BLaER1 treated with 17β-estradiol and CSF1 and Interleukin-3, amounts not matched to agents 10 nM and 100 nM (cell line): Measurements from ENCODE around the gene ANGPTL7.

ENCODE experiments used
- H3K27ac ChIP-seq, 11 experiments: shearing (Covaris generic); formaldehyde crosslinking; 2 replicates each; pipeline ENCODE4 v1.8.1; 2022
- H3K27me3 ChIP-seq, 11 experiments: shearing (Covaris generic); formaldehyde crosslinking; 2 replicates each; pipeline ENCODE4 v1.8.1; 2022
- H3K36me3 ChIP-seq, 11 experiments: shearing (Covaris generic); formaldehyde crosslinking; 2 replicates each; pipeline ENCODE4 v1.8.1; 2022
- H3K4me1 ChIP-seq, 10 experiments: shearing (Covaris generic); formaldehyde crosslinking; 2 replicates each; pipeline ENCODE4 v1.8.1; 2022
- H3K4me2 ChIP-seq, 11 experiments: shearing (Covaris generic); formaldehyde crosslinking; 2 replicates each; pipeline ENCODE4 v1.8.1; 2022
- H3K4me3 ChIP-seq, 10 experiments: shearing (Covaris generic); formaldehyde crosslinking; 2 replicates each; pipeline ENCODE4 v1.8.1; 2022
- H3K9ac ChIP-seq, 11 experiments: shearing (Covaris generic); formaldehyde crosslinking; 2 replicates each; pipeline ENCODE4 v1.8.1; 2022
- H3K9me3 ChIP-seq, 11 experiments: shearing (Covaris generic); formaldehyde crosslinking; replicated peaks in 1 of 11; 2 replicates each; pipeline ENCODE4 v1.8.1; 2022
- H4K20me1 ChIP-seq, 11 experiments: shearing (Covaris generic); formaldehyde crosslinking; 2 replicates each; pipeline ENCODE4 v1.8.1; 2022
- Cebpa-rat ChIP-seq, 11 experiments: shearing (Covaris generic); IDR thresholded peaks; 2 replicates each; pipeline ENCODE4 v1.8.1; 2022

ANGPTL7 gene, protein sequence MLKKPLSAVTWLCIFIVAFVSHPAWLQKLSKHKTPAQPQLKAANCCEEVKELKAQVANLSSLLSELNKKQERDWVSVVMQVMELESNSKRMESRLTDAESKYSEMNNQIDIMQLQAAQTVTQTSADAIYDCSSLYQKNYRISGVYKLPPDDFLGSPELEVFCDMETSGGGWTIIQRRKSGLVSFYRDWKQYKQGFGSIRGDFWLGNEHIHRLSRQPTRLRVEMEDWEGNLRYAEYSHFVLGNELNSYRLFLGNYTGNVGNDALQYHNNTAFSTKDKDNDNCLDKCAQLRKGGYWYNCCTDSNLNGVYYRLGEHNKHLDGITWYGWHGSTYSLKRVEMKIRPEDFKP

DNA sequence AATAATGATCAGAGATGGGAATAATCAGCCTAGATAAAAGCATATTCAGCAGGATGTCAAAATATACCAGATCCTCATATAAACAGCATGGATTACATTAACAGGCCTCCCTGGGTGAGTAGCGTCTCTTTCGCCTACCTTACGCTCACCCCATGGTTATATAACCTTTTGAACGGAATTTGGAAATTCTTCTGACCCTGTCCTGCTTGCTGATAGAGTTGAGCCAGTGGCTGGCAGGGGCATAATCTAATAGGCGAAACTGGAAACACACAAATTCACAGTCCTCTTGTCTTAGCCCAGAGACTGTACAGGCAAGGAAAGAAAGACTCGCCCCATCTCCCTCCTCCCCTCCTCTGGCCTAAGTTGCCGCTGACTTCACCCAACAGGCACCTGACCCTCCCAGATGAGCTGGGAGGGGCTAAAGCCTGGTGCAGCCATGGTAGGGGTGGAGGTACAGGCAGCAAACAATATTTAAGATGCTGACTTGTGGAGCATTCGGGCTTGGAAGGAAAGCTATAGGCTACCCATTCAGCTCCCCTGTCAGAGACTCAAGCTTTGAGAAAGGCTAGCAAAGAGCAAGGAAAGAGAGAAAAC, at the start of gene ANGPTL7:
ANGPTL7 (plus strand) TSS at position 498 of the 594 bp plus-strand sequence. CDS start 225 bp downstream, outside the sequence.
- no peak for TF ChIP-seq Cebpa-rat (IDR thresholded peaks at IDR 0.05)
- Histone ChIP-seq H4K20me1 (peaks cover 0 to 63% (median 36%) of the 10 kb centered on the region in 11 experiments; a peak in 14 of 22 replicates), H3K4me3 (no peak within 1 kb of the TSS), H3K4me2 (no peak within 1 kb of the TSS), H3K36me3 (peaks cover 84 to 100% (median 95%) of the 10 kb centered on the region in 11 experiments), H3K27ac (no peak within 1 kb of the TSS), H3K9me3 (no peaks in the 10 kb centered on the region), H3K9ac (no peak within 1 kb of the TSS), H3K27me3 (no peaks in the 10 kb centered on the region), H3K4me1 (no peaks in the 10 kb centered on the region)

DNA sequence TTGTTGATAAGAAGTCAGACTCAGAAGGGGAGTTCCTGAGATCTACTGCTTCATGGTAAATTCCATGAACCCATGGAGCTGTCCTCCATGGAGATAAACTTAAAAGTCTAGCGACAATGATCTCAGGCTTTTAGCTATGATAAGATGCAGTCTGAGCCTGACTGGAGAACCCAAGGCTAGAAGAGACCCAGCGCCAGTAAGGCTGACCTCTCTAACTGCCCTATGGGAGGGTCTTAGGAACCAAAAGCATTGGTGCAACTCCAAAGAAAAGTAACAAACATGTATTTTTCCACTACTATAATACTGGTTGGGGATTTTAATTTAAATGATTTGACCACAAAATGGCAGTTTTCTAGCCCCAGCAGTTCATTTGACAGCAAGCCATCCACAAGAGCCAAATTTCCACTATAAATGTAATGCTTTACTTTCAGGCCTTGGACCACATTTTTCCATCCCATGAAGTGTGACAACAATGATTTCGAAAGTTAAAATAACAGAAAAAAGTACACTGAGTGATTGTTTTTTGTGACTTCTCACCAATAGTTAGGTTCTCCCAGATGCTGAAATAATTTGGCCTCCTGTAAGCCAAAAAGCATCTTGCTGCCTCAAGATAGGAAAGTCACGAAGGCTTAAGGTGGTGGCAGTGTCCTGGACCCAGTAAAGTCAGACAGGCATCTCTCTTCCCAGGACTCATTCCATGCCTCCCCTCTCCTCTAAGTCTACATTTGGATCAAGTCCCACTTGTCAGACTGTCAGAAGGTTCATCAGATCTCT, 46.4 kb upstream of the ANGPTL7 start:
- H4K20me1 ChIP-seq = no peaks in the 10 kb centered on the region; a peak in 1 of 22 replicates
- no peak overlapping the region for H3K4me3 ChIP-seq
- H3K27me3 ChIP-seq = no peaks in the 10 kb centered on the region
- peaks cover 81 to 97% (median 94%) of the 10 kb centered on the region in 11 experiments for H3K36me3 ChIP-seq
- H3K9ac ChIP-seq = no peak overlapping the region
- no peaks in the 10 kb centered on the region for H3K9me3 ChIP-seq
- TF ChIP-seq Cebpa-rat (IDR thresholded peaks at IDR 0.05) = no peak
- no peaks in the 10 kb centered on the region for H3K4me1 ChIP-seq
- H3K27ac ChIP-seq = no peak overlapping the region
- H3K4me2 ChIP-seq = no peak overlapping the region

DNA sequence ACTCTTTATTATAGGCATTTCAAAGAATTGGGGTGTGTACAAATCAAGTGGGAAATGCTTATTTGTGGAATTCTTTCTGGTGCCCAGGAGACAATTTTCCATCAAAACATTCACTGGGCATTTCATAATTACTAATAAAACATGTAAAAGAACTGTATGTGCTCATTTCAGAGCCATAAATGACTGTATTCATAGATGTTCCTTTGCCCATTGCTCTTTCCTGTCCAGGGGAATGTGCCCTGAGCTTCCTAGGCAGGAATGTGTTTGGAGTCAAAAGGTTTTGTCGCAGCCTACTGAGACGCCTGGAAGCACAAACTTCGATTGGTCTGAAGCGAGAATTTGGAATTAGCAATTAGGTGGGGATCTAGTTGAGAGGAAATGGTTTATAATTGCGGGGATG, 45.8 kb upstream of the ANGPTL7 start:
- Histone ChIP-seq H3K27me3 (no peaks in the 10 kb centered on the region), H3K4me2 (no peak overlapping the region), H3K9me3 (no peaks in the 10 kb centered on the region), H3K36me3 (peaks cover 81 to 97% (median 94%) of the 10 kb centered on the region in 11 experiments), H3K9ac (no peak overlapping the region), H3K4me3 (no peak overlapping the region), H3K27ac (no peak overlapping the region), H3K4me1 (no peaks in the 10 kb centered on the region), H4K20me1 (no peaks in the 10 kb centered on the region)
- no peak for TF ChIP-seq Cebpa-rat (IDR thresholded peaks at IDR 0.05)

DNA sequence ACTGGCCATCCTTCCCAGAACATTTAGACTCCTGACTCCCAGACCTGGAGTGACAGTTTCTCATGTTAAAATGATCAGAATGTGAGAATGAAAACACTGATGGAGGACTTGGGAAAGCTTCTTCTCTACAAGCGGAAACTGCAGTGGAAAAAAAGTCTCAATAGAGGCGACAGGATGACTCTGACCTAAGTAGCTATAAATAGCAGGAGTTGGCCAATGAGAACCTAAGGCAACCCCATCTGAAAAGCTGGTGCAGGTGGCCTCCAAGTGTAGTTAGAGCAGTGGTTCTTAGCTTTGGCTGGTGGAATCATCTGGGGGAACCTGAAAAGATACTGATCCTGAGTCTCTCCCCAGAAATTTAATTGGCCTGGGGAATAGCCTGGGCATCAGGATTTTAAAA, 45.2 kb upstream of the ANGPTL7 start:
- no peak overlapping the region for H3K4me3 ChIP-seq
- no peaks in the 10 kb centered on the region for H3K27me3 ChIP-seq
- H4K20me1 ChIP-seq = no peaks in the 10 kb centered on the region
- no peak overlapping the region for H3K4me2 ChIP-seq
- no peak overlapping the region for H3K27ac ChIP-seq
- H3K9me3 ChIP-seq = no peaks in the 10 kb centered on the region
- no peak for TF ChIP-seq Cebpa-rat (IDR thresholded peaks at IDR 0.05)
- peaks cover 81 to 97% (median 94%) of the 10 kb centered on the region in 11 experiments for H3K36me3 ChIP-seq
- H3K9ac ChIP-seq = no peak overlapping the region
- H3K4me1 ChIP-seq = no peaks in the 10 kb centered on the region

DNA sequence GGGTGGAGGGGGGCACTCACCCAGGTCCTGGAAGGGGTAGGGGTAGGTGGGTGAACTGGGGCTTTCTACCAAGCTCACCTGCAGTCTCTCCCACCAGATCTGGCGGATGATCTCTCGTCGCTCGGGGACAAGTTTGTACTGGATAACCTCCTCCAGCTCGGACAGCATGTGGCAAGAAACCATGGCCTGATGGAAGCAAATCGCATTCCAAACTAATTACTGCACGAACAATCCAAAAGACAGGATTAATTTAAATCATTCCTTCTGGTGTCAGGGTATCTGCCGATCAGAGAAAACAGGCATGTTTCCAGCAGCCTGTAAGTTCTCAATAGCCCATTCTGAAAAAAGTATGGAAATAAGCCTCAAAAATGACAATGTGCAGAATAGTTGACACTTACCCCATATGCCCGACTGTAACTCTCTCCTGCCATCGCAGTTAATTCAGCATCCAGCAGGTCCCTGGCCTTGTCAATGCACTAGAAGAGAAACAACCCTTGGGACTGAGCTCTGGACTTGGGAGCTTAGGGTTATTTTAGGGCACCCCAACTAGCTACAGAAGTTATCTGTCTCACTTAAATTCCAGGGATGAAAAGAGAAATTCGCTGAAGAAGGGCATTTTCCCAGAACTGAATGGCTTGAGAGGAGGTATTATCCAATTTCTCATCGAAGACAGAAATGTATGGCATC, 44.4 kb upstream of the ANGPTL7 start:
- Histone ChIP-seq H3K4me1 (no peaks in the 10 kb centered on the region), H3K27me3 (no peaks in the 10 kb centered on the region), H3K27ac (no peak overlapping the region), H4K20me1 (no peaks in the 10 kb centered on the region), H3K4me3 (no peak overlapping the region), H3K9me3 (no peaks in the 10 kb centered on the region), H3K36me3 (peaks cover 81 to 97% (median 94%) of the 10 kb centered on the region in 11 experiments), H3K9ac (no peak overlapping the region), H3K4me2 (no peak overlapping the region)
- no peak for TF ChIP-seq Cebpa-rat (IDR thresholded peaks at IDR 0.05)

DNA sequence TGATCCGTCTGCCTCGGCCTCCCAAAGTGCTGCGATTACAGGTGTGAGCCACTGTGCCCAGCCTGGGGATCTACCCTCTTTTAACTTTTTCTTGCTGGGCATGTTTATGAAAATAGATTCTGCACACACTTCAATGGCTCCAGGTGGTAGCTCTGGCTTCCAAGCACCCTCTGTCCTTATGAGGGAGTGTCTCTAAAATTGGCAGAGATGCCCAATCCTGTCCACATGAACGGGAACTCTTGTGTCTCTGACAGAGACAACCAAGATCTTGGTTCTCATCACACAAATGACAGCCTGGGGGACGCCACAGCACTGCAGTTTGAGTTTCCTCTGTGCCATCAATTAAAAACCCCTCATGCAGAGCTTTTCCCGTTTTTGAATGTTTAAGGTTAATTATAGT, 43.4 kb upstream of the ANGPTL7 start:
- Histone ChIP-seq H3K4me1 (no peaks in the 10 kb centered on the region), H3K4me3 (no peak overlapping the region), H3K4me2 (no peak overlapping the region), H3K36me3 (peaks cover 81 to 98% (median 95%) of the 10 kb centered on the region in 11 experiments), H4K20me1 (no peaks in the 10 kb centered on the region), H3K9ac (no peak overlapping the region), H3K27ac (no peak overlapping the region), H3K9me3 (no peaks in the 10 kb centered on the region), H3K27me3 (no peaks in the 10 kb centered on the region)
- no peak for TF ChIP-seq Cebpa-rat (IDR thresholded peaks at IDR 0.05)

DNA sequence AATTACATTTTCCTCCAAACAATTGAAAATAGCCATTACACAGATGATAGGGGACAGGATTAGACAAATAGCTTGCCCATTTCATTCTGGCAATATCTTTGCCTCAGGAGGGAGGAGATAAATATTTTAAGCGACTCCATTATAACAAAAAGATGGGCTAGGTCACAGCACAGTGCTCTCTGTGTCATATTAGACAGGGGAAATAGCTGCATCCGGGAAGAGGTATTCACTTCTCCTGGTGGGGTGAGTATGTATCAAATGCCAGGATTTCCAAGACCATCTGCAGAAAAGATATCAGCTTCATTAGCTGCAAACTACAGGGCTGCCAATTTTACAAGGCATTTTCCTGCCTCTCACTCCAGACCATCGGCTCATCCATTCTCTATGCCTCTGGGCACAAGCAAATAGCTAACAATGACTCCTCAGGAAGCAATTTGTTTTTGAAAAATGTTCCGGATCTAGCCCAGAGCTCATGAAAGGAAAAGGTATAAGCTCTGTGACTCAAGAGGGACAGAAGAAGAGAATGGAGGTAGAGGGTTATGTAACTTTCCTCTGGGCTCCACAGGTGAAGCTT, 41.9 kb upstream of the ANGPTL7 start:
- Histone ChIP-seq H3K27ac (no peak overlapping the region), H3K4me2 (no peak overlapping the region), H3K4me3 (no peak overlapping the region), H3K9me3 (no peaks in the 10 kb centered on the region), H3K9ac (no peak overlapping the region), H3K4me1 (no peaks in the 10 kb centered on the region), H4K20me1 (peaks cover 0 to 6% (median 0%) of the 10 kb centered on the region in 11 experiments; a peak in 1 of 22 replicates), H3K27me3 (no peaks in the 10 kb centered on the region), H3K36me3 (peaks cover 97 to 100% (median 99%) of the 10 kb centered on the region in 11 experiments)
- no peak for TF ChIP-seq Cebpa-rat (IDR thresholded peaks at IDR 0.05)

DNA sequence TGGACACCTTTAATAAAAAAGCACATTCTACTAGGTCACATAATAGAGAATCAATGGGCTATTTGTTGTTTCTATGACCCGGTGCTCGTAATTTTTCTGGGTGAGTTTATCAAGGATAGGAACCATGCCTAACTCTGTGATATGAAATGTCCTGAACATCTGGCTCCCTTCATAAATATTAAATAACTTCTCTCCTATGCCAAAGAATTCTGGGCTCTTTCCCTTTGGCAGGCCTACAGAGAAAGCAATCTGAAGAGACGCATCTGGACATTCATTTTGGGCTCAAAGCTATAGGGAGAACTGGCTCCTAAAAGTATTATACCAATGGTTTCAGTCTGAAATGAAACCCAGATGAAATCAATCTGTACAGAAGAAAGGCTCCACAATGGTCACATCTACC, 38.8 kb upstream of the ANGPTL7 start:
- Histone ChIP-seq H4K20me1 (peaks cover 0 to 6% (median 0%) of the 10 kb centered on the region in 11 experiments; a peak in 2 of 22 replicates), H3K36me3 (peaks cover 96 to 100% (median 99%) of the 10 kb centered on the region in 11 experiments), H3K27me3 (no peaks in the 10 kb centered on the region), H3K4me1 (no peaks in the 10 kb centered on the region), H3K27ac (no peak overlapping the region), H3K9me3 (no peaks in the 10 kb centered on the region), H3K9ac (no peak overlapping the region), H3K4me3 (no peak overlapping the region), H3K4me2 (no peak overlapping the region)
- TF ChIP-seq Cebpa-rat (IDR thresholded peaks at IDR 0.05) = no peak
